GM19193 (cell line): ENCODE data around the gene IFNA14.

Experiments
- POLR2A ChIP-seq: IDR thresholded peaks from 4 replicates; pipeline ENCODE4 v1.6.1; 2011; ENCODE audit not compliant: insufficient read depth, insufficient read length; ENCODE audit errors: extremely low read depth

IFNA14 gene

GRCh38 chr9:21239911-21240310 lies at the start of gene IFNA14:
IFNA14 (minus strand) TSS chr9:21240005; CDS start chr9:21239935, 70 bp downstream.
- TF ChIP-seq POLR2A = no peak

GRCh38 chr9:21287280-21287679 lies 47.5 kb upstream of the IFNA14 start:
- no peak for TF ChIP-seq POLR2A

- TF ChIP-seq POLR2A = no peak
Observed at GRCh38 chr9:21286659-21287058, 46.9 kb upstream of the IFNA14 start.

GRCh38 chr9:21286099-21286498 lies 46.3 kb upstream of the IFNA14 start:
- no peak for TF ChIP-seq POLR2A

- TF ChIP-seq POLR2A = no peak
Observed at GRCh38 chr9:21281275-21281674, 41.5 kb upstream of the IFNA14 start.

- no peak for TF ChIP-seq POLR2A
Observed at GRCh38 chr9:21268347-21268657, 28.5 kb upstream of the IFNA14 start.

- no peak for TF ChIP-seq POLR2A
Observed at GRCh38 chr9:21267485-21268346, 27.9 kb upstream of the IFNA14 start.

- TF ChIP-seq POLR2A = no peak
Observed at GRCh38 chr9:21266733-21267484, 27.1 kb upstream of the IFNA14 start.

GRCh38 chr9:21265421-21266189 lies 25.8 kb upstream of the IFNA14 start:
- no peak for TF ChIP-seq POLR2A

- TF ChIP-seq POLR2A = no peak
Observed at GRCh38 chr9:21255538-21256212, 15.9 kb upstream of the IFNA14 start.

- no peak for TF ChIP-seq POLR2A
Observed at GRCh38 chr9:21252721-21253547, 13.1 kb upstream of the IFNA14 start.

- TF ChIP-seq POLR2A = no peak
Observed at GRCh38 chr9:21251638-21252037, 11.8 kb upstream of the IFNA14 start.

GRCh38 chr9:21251190-21251589 lies 11.4 kb upstream of the IFNA14 start:
- TF ChIP-seq POLR2A = no peak

GRCh38 chr9:21244836-21245235 lies 5.0 kb upstream of the IFNA14 start:
- no peak for TF ChIP-seq POLR2A
